ENCODE data around the gene HDGF. TPM values are rescaled to one million over a fixed set of nuclear protein-coding genes. Genes with fewer than 3 reads are reported as not detected.

Gene HDGF
- total and polyA plus RNA-seq, 9 of the 15 experiments (the other 6 are each of a cell fraction or from before 2014, with no cell fraction given), result 38.8 to 601 (median 400) TPM

GRCh38 chr1:156727926-156728598 is 23.4 kb downstream of the HDGF start, which contains the start of gene METTL25B (continued):
- TF ChIP-seq ELF1 (tag; IDR thresholded peaks at IDR 0.05) (no peak), FOS (IDR thresholded peaks at IDR 0.05; ENCODE audit: extremely low read depth, insufficient read length) (no peak), DPF2 (IDR thresholded peaks at IDR 0.05) (0 out of 2 replicates have a peak, but pooled peaks have one; percentile 35), TAL1 (IDR thresholded peaks at IDR 0.05) (no peak), DDX20 (tag; IDR thresholded peaks at IDR 0.05; ENCODE audit: low read depth) (no peak), SRSF3 (IDR thresholded peaks at IDR 0.05; ENCODE audit: insufficient read depth, low read length) (no peak), ZNF407 (IDR thresholded peaks at IDR 0.05; ENCODE audit: low read depth) (no peak), CHD1 (IDR thresholded peaks at IDR 0.05; ENCODE audit: low read length) (no peak), RBM22 (IDR thresholded peaks at IDR 0.05; ENCODE audit: low read depth, low read length, poor library complexity, severe bottlenecking) (peak; percentile 56), ZNF23 (CRISPR knock-in tag; IDR thresholded peaks at IDR 0.05) (no peak), EWSR1 (IDR thresholded peaks at IDR 0.05; ENCODE audit: borderline replicate concordance, low read depth, partially characterized antibody) (no peak), STAT5B (CRISPR knock-in tag; IDR thresholded peaks at IDR 0.05) (no peak), MXI1 (IDR thresholded peaks at IDR 0.05; ENCODE audit: low read depth, low read length) (no peak; the same call in 1 of the 2 replicates), NBN (IDR thresholded peaks at IDR 0.05; ENCODE audit: low read depth) (no peak), MLLT1 (IDR thresholded peaks at IDR 0.05) (peak in 1 of 2 experiments; percentile 60; a peak in 1 of 4 replicates), RCOR1 (IDR thresholded peaks at IDR 0.05; ENCODE audit: borderline replicate concordance in 1 of 2, low read depth in 2 of 2, low read length in 2 of 2) (no peak), ZBTB2 (IDR thresholded peaks at IDR 0.05) (no peak)

All from K562 (cell line).